ENCODE results near the gene MPPE1.
A peak's percentile ranks its signal among the peaks of the same experiment; 100 is the strongest.
"Not testable (repeated sequence)": the region's sequence is repeated elsewhere in the genome, so short reads cannot be mapped to it uniquely, and the experiment has no call there.

DNA sequence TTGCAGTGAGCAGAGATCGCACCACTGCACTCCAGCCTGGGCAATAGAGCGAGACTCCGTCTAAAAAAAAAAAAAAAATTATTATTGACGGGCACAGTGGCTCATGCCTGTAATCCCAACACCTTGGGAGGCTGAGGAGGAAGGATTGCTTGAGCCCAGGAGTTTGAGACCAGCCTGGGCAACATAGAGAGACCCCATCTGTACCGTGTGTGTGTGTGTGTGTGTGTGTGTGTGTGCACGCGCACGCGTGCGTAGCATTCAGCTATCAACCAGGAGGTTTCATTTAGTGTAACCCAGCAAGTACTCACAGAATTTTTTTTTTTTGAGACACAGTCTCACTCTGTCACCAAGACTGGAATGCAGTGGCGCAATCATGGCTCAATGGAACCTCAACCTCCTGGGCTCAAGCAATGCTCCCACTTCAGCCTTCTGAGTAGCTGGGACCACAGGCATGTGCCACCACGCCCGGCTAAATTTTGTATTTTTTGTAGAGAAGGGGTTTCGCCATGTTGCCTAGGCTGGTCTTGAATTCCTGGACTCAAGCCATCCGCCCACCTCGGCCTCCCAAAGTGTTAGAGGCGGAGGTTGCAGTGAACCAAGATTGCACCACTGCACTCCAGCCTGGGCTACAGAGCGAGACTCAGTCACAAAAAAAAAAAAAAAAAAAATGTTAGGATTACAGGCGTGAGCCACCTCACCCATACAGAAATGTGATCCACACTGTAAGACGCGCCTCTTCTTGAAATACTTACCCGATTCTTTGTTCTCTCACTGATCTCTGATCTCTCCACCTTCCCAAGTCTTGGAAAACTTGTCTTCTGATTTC is 37.9 kb upstream of the MPPE1 start:
- TF ChIP-seq CTCF, POLR2A (IDR thresholded peaks at IDR 0.05): not testable (repeated sequence)
- TF ChIP-seq EP300 (IDR thresholded peaks at IDR 0.05) (peak in 1 of 4 donors; percentile 12), POLR2AphosphoS5 (IDR thresholded peaks at IDR 0.05) (peak; percentile 27 to 37)

Measured in upper lobe of left lung (tissue), 4 donors.